ENCODE measurements around the gene KIAA1958. TPM values are rescaled to one million over a fixed set of nuclear protein-coding genes. Genes with fewer than 3 reads are reported as not detected.

Gene KIAA1958
- total and polyA plus RNA-seq, 7 donors: 0.60 to 8.0 (median 4.3) TPM

GRCh38 chr9:112520069-112520468 lies 33.4 kb downstream of the KIAA1958 start:
- Histone ChIP-seq H3K4me1 (no peaks in the 10 kb centered on the region), H3K27ac (no peak overlapping the region), H3K27me3 (no peaks in the 10 kb centered on the region), H3K4me3 (no peak overlapping the region), H3K36me3 (no peaks in the 10 kb centered on the region), H3K9me3 (no peaks in the 10 kb centered on the region)
- 94 to 95% methylated on average over 1 of the region's 1 CpG for WGBS, 2 donors
- TF ChIP-seq POLR2AphosphoS5 (IDR thresholded peaks at IDR 0.05) (no peak), POLR2A (IDR thresholded peaks at IDR 0.05) (no peak), EP300 (IDR thresholded peaks at IDR 0.05) (no peak), CTCF (IDR thresholded peaks at IDR 0.05) (no peak)
- intact Hi-C loops (cut with DNase I): no loop called here
- no peak for DNase-seq

GRCh38 chr9:112520656-112521055 lies 34.0 kb downstream of the KIAA1958 start:
- WGBS, 2 donors: 62 to 64% methylated on average over 3 of the region's 3 CpGs

GRCh38 chr9:112526973-112527372 lies 40.3 kb downstream of the KIAA1958 start:
- Histone ChIP-seq H3K4me3 (no peak overlapping the region), H3K27me3 (no peaks in the 10 kb centered on the region), H3K4me1 (peaks cover 0 to 3% (median 2%) of the 10 kb centered on the region in 4 donors), H3K36me3 (no peaks in the 10 kb centered on the region), H3K27ac (no peak overlapping the region), H3K9me3 (no peaks in the 10 kb centered on the region)
- intact Hi-C loops (cut with DNase I): no loop called here
- no peak for DNase-seq
- WGBS, 2 donors: 51 to 80% methylated on average over 1 of the region's 1 CpG
- TF ChIP-seq POLR2A (IDR thresholded peaks at IDR 0.05) (no peak), EP300 (IDR thresholded peaks at IDR 0.05) (no peak), CTCF (IDR thresholded peaks at IDR 0.05) (no peak)

More at GRCh38 chr9:112520656-112521055, 34.0 kb downstream of the KIAA1958 start:
- H3K9me3 ChIP-seq: no peaks in the 10 kb centered on the region
- no peaks in the 10 kb centered on the region for H3K36me3 ChIP-seq
- intact Hi-C loops (cut with DNase I): no loop called here
- H3K27me3 ChIP-seq: no peaks in the 10 kb centered on the region
- no peak overlapping the region for H3K4me3 ChIP-seq
- H3K27ac ChIP-seq: no peak overlapping the region
- no peak for DNase-seq
- H3K4me1 ChIP-seq: no peaks in the 10 kb centered on the region
- no peak for TF ChIP-seq POLR2A (IDR thresholded peaks at IDR 0.05)
- no peak for TF ChIP-seq POLR2AphosphoS5 (IDR thresholded peaks at IDR 0.05)
- TF ChIP-seq EP300 (IDR thresholded peaks at IDR 0.05): no peak
- no peak for TF ChIP-seq CTCF (IDR thresholded peaks at IDR 0.05)

- no peak overlapping the region for H3K4me3 ChIP-seq
- DNase-seq: no peak
- WGBS, 2 donors: 85 to 91% methylated on average over 2 of the region's 2 CpGs
- intact Hi-C loops (cut with DNase I): no loop called here
- TF ChIP-seq POLR2A (IDR thresholded peaks at IDR 0.05) (no peak), CTCF (IDR thresholded peaks at IDR 0.05) (no peak), POLR2AphosphoS5 (IDR thresholded peaks at IDR 0.05) (no peak), EP300 (IDR thresholded peaks at IDR 0.05) (no peak)
- no peaks in the 10 kb centered on the region for H3K36me3 ChIP-seq
- no peaks in the 10 kb centered on the region for H3K27me3 ChIP-seq
- H3K9me3 ChIP-seq: no peaks in the 10 kb centered on the region
- no peak overlapping the region for H3K27ac ChIP-seq
- H3K4me1 ChIP-seq: peaks cover 0 to 8% (median 4%) of the 10 kb centered on the region in 4 donors
Measured at GRCh38 chr9:112527959-112528358, 41.3 kb downstream of the KIAA1958 start.

- Histone ChIP-seq H3K36me3 (no peaks in the 10 kb centered on the region), H3K4me1 (peaks cover 0 to 8% (median 4%) of the 10 kb centered on the region in 4 donors), H3K4me3 (no peak overlapping the region), H3K27ac (no peak overlapping the region), H3K9me3 (no peaks in the 10 kb centered on the region), H3K27me3 (no peaks in the 10 kb centered on the region)
- DNase-seq: no peak
- TF ChIP-seq CTCF (IDR thresholded peaks at IDR 0.05): no peak
- no peak for TF ChIP-seq POLR2A (IDR thresholded peaks at IDR 0.05)
- no peak for TF ChIP-seq POLR2AphosphoS5 (IDR thresholded peaks at IDR 0.05)
- TF ChIP-seq EP300 (IDR thresholded peaks at IDR 0.05): no peak
- intact Hi-C loops (cut with DNase I): no loop called here
- WGBS, 2 donors: 96% methylated on average over 2 of the region's 2 CpGs
Measured at GRCh38 chr9:112529316-112529715, 42.7 kb downstream of the KIAA1958 start.

Data from sigmoid colon (tissue), 7 donors.